ENCODE results near the gene CENPE.

The CENPE gene

GRCh38 chr4:103075894-103076746 is 122.0 kb downstream of the CENPE start:
- no peak for DNase-seq

DNA sequence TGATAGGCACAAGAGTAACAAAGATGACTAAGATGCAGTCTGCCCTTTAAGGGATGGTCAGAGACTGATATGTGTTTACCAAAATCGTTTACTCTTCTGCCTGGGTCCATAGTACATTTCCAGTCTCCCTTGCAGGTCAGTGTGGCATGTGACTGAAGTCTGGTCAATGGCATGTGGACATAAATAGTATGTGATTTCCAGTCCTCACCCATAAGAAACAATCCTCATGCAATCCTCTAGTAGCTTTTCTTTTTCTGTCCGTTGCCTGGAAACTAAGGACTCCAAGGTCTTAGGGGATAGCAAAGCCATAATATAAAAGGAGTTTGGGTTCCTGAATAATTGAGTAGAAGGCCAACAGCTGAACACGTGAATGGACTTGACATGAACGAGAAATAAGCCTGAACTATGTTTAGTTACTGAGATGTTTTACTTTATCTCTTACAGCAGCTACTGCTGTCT is 122.7 kb downstream of the CENPE start:
- DNase-seq: no peak

DNA sequence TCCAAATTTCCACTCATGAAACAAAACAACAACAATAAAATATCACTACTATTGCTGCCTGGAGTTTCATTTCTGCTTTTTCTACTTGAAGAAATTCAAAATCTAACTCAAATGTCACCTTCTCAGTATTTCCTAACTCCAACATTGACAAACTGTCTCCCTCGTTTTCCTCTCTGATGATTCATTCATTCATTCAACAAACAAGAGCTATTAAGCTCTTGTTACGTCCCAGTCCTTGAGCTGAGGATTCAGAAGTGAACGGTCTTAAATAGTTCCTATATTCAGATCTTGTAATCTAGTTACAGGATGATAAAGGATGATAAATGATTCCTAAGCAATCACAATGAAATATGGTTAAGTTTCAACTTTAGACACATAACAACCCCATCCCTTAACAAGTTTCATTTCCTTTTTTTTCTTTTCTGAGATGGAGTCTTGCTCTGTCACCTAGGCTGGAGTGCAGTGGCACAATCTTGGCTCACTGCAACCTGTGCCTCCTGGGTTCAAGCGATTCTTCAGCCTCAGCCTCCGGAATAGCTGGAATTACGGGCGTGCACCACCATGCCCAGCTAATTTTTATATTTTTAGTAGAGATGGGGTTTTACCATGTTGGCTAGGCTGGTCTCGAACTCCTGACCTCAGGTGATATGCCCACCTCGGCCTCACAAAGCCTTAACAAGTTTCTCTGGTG is 123.3 kb downstream of the CENPE start:
- no peak for DNase-seq

GRCh38 chr4:103073792-103074438 is 124.2 kb downstream of the CENPE start:
- no peak for DNase-seq

DNA sequence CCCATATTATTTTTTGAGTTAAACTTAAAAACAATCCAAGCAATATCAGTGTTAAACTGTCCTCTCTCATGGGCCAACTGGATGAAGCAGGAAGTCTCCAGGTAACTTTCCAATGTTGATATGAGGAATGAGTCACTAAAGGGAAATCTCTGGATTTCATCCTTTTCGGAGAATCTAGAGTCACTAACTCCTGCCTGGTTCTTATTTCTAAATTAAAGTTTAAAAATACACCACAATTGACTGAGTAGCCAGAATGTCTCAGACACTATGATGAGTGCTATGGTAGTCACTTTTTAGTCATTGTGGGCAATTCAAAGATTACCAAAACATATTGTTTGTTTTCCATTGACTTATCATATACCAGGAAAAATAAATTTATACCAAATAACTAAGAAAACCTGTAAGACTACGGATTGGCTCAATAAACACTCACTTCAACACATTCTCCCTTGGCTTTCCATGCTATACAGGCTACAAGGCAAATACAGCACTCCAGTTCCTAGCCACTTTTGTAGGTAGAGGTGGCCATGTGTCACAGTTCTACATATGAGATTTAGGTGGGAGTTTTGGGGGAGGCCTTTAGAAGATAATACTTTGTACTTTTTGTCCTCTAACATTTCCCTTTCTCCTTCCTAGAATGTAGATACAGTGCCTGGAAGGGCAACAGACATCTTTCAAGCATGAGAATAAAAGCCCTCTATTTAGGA is 130.1 kb downstream of the CENPE start:
- DNase-seq: no peak

DNA sequence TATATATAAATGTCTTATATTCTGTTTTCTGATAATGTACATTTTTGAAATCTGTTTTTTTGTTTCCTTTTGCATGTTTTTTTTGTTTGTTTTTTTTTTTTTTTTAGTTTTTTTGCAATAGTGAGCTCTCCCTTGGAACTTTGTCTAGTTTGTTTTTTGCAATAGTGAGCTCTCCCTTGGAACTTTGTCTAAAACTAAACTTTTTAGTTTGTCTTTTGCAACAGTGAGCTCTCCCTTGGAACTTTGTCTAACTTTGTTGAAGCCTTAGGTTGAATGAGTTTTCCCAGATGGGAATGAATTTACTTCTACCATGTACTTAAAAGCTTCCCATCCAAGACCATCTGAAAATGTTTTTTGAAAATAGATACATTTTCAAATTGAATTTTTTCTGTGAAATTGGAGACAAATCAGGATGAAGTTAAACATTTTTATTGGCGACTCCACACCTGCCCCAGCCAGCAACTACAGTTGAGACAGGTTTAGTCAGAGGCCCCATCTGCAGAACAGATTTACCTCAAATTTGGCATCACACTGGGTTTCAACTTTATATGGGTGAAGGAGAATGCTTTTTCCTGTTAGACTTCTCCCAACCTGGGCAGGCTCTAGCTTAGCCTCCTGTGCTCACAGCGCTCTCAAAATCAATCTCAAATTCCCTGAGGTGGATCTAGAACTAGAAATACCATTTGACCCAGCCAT is 137.5 kb downstream of the CENPE start:
- DNase-seq: no peak

Measured in NCI-H2029 treated with DMSO at 0.1 percent for 48 hours (cell line).